HG03575 (cell line): Measurements from ENCODE around the gene ADRA2C.
"Not testable (repeated sequence)": the region's sequence is repeated elsewhere in the genome, so short reads cannot be mapped to it uniquely, and the experiment has no call there.

Experiments
- ATAC-seq: cut with Tn5 transposase; IDR thresholded peaks from one replicate; pipeline ENCODE4 v1.9.1; 2021; ENCODE audit not compliant: unreplicated experiment, insufficient number of reproducible peaks, low FRiP score; ENCODE audit errors: extremely low read depth

ADRA2C gene

GRCh38 chr4:3805026-3805425, 38.8 kb downstream of the ADRA2C start:
- no peak for ATAC-seq

- no peak for ATAC-seq
These were observed 39.5 kb downstream of the ADRA2C start for GRCh38 chr4:3805731-3806130.

GRCh38 chr4:3807311-3807710, 41.1 kb downstream of the ADRA2C start:
- ATAC-seq, result no peak

- ATAC-seq, result no peak
These were observed 41.8 kb downstream of the ADRA2C start for GRCh38 chr4:3807822-3808496.

- ATAC-seq, result no peak
These were observed 42.4 kb downstream of the ADRA2C start for GRCh38 chr4:3808597-3808996.

GRCh38 chr4:3809028-3809427, 42.8 kb downstream of the ADRA2C start:
- ATAC-seq, result no peak

GRCh38 chr4:3809451-3810110, 43.4 kb downstream of the ADRA2C start:
- no peak for ATAC-seq

GRCh38 chr4:3810111-3810680, 44.0 kb downstream of the ADRA2C start:
- ATAC-seq, result no peak

GRCh38 chr4:3810796-3811485, 44.8 kb downstream of the ADRA2C start:
- ATAC-seq, result no peak

- no peak for ATAC-seq
These were observed 45.4 kb downstream of the ADRA2C start for GRCh38 chr4:3811621-3812020.

- no peak for ATAC-seq
These were observed 46.2 kb downstream of the ADRA2C start for GRCh38 chr4:3812211-3812934.

GRCh38 chr4:3813151-3814052, 47.2 kb downstream of the ADRA2C start:
- no peak for ATAC-seq

GRCh38 chr4:3814053-3814570, 47.9 kb downstream of the ADRA2C start:
- ATAC-seq, result no peak

- not testable (repeated sequence) for ATAC-seq
These were observed 48.7 kb downstream of the ADRA2C start for GRCh38 chr4:3814838-3815237.

GRCh38 chr4:3816256-3816825, 50.2 kb downstream of the ADRA2C start:
- ATAC-seq, result no peak

GRCh38 chr4:3816983-3817960, 51.1 kb downstream of the ADRA2C start:
- ATAC-seq, result no peak
